Osteocyte (in vitro differentiated cells): Measurements from ENCODE around the gene PBX3. TPM values are rescaled to one million over a fixed set of nuclear protein-coding genes. Genes with fewer than 3 reads are reported as not detected.

Experiments
- DNase-seq: peaks from one replicate; pipeline ENCODE4 v3.0.0; 2021; ENCODE audit warnings: mixed read lengths; ENCODE audit not compliant: unreplicated experiment; ENCODE audit errors: extremely low spot score
- H3K27ac Mint-ChIP-seq: one replicate; pipeline ENCODE4 v1.8.0; 2021; ENCODE audit warnings: mild to moderate bottlenecking, mixed read lengths; ENCODE audit not compliant: unreplicated experiment
- H3K27me3 Mint-ChIP-seq: one replicate; pipeline ENCODE4 v1.8.0; 2021; ENCODE audit warnings: mixed read lengths; ENCODE audit not compliant: unreplicated experiment
- H3K36me3 Mint-ChIP-seq: one replicate; pipeline ENCODE4 v1.8.0; 2021; ENCODE audit warnings: mixed read lengths; ENCODE audit not compliant: unreplicated experiment
- H3K4me1 Mint-ChIP-seq: one replicate; pipeline ENCODE4 v1.8.0; 2021; ENCODE audit warnings: mixed read lengths; ENCODE audit not compliant: unreplicated experiment
- H3K4me3 Mint-ChIP-seq: one replicate; pipeline ENCODE4 v1.8.0; 2021; ENCODE audit warnings: mild to moderate bottlenecking, moderate library complexity, mixed read lengths; ENCODE audit not compliant: unreplicated experiment
- H3K9me3 Mint-ChIP-seq: one replicate; pipeline ENCODE4 v1.8.0; 2021; ENCODE audit warnings: mixed read lengths; ENCODE audit not compliant: unreplicated experiment
- total RNA-seq: library from RNA; stranded (reverse); gene quantifications from 2 replicates; pipeline ENCODE4 v1.2.1, GENCODE V29; 2021
- TF ChIP-seq, protein P1 (sequence below): fragments of 200-600 bp; sonication (generic); IDR thresholded peaks from 2 replicates; pipeline ENCODE4 v1.5.0; 2021; ENCODE audit warnings: antibody characterized with exemption, mild to moderate bottlenecking, moderate library complexity

The PBX3 gene
- total RNA-seq, 1 donor from 2014 or later = 16.0 TPM

DNA sequence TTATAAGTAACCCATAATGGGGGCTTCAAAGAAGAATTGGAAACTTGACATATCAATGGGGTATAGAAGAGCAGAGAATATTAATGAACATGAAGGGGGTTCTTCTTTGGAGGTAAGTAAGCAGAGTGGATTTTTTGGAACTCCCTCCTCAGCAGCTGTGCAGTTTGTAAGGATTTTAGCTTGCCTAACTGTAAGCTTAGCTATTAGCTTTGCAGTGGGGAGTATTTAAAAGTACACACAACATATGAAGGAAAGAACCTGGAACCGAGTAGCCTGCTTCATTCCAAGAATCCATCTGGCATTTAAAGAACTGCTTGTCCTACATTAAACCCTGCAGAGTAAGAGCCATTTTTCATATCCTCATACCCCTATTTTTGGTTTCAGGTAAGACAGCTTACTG, 2.2 kb upstream of the PBX3 start:
- TF ChIP-seq, protein P1, sequence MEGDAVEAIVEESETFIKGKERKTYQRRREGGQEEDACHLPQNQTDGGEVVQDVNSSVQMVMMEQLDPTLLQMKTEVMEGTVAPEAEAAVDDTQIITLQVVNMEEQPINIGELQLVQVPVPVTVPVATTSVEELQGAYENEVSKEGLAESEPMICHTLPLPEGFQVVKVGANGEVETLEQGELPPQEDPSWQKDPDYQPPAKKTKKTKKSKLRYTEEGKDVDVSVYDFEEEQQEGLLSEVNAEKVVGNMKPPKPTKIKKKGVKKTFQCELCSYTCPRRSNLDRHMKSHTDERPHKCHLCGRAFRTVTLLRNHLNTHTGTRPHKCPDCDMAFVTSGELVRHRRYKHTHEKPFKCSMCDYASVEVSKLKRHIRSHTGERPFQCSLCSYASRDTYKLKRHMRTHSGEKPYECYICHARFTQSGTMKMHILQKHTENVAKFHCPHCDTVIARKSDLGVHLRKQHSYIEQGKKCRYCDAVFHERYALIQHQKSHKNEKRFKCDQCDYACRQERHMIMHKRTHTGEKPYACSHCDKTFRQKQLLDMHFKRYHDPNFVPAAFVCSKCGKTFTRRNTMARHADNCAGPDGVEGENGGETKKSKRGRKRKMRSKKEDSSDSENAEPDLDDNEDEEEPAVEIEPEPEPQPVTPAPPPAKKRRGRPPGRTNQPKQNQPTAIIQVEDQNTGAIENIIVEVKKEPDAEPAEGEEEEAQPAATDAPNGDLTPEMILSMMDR = no peak
- no peaks in the 10 kb centered on the region for H3K9me3 Mint-ChIP-seq
- H3K27me3 Mint-ChIP-seq = no peaks in the 10 kb centered on the region
- no peak overlapping the region for H3K4me3 Mint-ChIP-seq
- no peak overlapping the region for H3K27ac Mint-ChIP-seq
- peaks cover 19% of the 10 kb centered on the region for H3K4me1 Mint-ChIP-seq
- no peaks in the 10 kb centered on the region for H3K36me3 Mint-ChIP-seq
- DNase-seq = no peak

GRCh38 chr9:125745682-125746016, 1.5 kb upstream of the PBX3 start:
- TF ChIP-seq, protein P1 = no peak
- Mint-ChIP-seq H3K4me3 (peak overlapping the region; percentile 88), H3K4me1 (peaks cover 24% of the 10 kb centered on the region), H3K27ac (peak overlapping the region; percentile 81), H3K27me3 (no peaks in the 10 kb centered on the region), H3K36me3 (no peaks in the 10 kb centered on the region), H3K9me3 (no peaks in the 10 kb centered on the region)
- DNase-seq = no peak

- Mint-ChIP-seq H3K27ac (peak overlapping the region; percentile 81), H3K27me3 (no peaks in the 10 kb centered on the region), H3K36me3 (peaks cover 2% of the 10 kb centered on the region), H3K9me3 (no peaks in the 10 kb centered on the region), H3K4me1 (peaks cover 26% of the 10 kb centered on the region), H3K4me3 (peak overlapping the region; percentile 88)
- TF ChIP-seq, protein P1 = no peak
- DNase-seq = peak; percentile 97
Measured at GRCh38 chr9:125746017-125746773, 978 bp upstream of the PBX3 start.

DNA sequence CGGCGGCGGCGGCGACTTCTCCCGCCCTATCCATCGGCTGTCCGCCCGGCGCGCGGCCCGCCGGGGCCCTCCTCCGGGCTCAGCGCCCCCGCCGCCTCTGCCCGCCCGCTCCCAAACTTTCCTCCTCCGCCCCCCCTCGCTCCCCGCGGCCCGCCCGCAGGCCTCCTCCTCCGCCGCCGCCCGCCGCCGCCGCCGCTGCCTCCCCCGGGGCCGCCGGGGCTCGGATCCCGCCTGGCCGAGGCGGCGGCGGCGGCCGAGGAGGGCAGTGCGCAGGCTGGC, 460 bp upstream of the PBX3 start:
- Mint-ChIP-seq H3K4me1 (peaks cover 26% of the 10 kb centered on the region), H3K36me3 (peaks cover 2% of the 10 kb centered on the region), H3K9me3 (no peaks in the 10 kb centered on the region), H3K27me3 (no peaks in the 10 kb centered on the region), H3K27ac (no peak overlapping the region), H3K4me3 (no peak overlapping the region)
- TF ChIP-seq, protein P1 = no peak
- no peak for DNase-seq

GRCh38 chr9:125747765-125748445, 732 bp downstream of the PBX3 start:
- Mint-ChIP-seq H3K27me3 (no peaks in the 10 kb centered on the region), H3K4me3 (peak overlapping the region; percentile 96), H3K36me3 (peaks cover 3% of the 10 kb centered on the region), H3K9me3 (no peaks in the 10 kb centered on the region), H3K4me1 (peaks cover 31% of the 10 kb centered on the region), H3K27ac (peak overlapping the region; percentile 96)
- TF ChIP-seq, protein P1 = no peak
- DNase-seq = no peak
